Cardiac muscle cell (in vitro differentiated cells and primary cell): ENCODE measurements around the gene GPR37. TPM values are rescaled to one million over a fixed set of nuclear protein-coding genes. Genes with fewer than 3 reads are reported as not detected.

Experiments
- DNase-seq, 2 donors: peaks; one replicate each; pipeline versions ENCODE4 v3.0.0 to v3.0.0-alpha.2; 2010 to 2017; ENCODE audit warnings: low read depth in 1 of 2, low spot score in 1 of 2
- H3K27ac ChIP-seq: fragments of 200-600 bp; sonication (generic); 2 replicates; pipeline ENCODE4 v1.5.1; 2016
- H3K27me3 ChIP-seq: fragments of 200-600 bp; sonication (generic); 2 replicates; pipeline ENCODE4 v1.6.0; 2016; ENCODE audit warnings: control low read depth
- H3K36me3 ChIP-seq: fragments of 200-600 bp; sonication (generic); 2 replicates; pipeline ENCODE4 v1.5.1; 2016; ENCODE audit warnings: control low read depth
- H3K4me1 ChIP-seq: fragments of 200-600 bp; sonication (generic); 2 replicates; pipeline ENCODE4 v1.8.1; 2017; ENCODE audit warnings: low read depth, mild to moderate bottlenecking, mixed run types
- H3K4me3 ChIP-seq: fragments of 200-600 bp; sonication (generic); 2 replicates; pipeline ENCODE4 v1.5.1; 2016; ENCODE audit warnings: mild to moderate bottlenecking
- H3K9me3 ChIP-seq: fragments of 200-600 bp; sonication (generic); 2 replicates; pipeline ENCODE4 v1.5.1; 2017; ENCODE audit warnings: low read depth, mild to moderate bottlenecking, control low read depth
- polyA plus RNA-seq: library from polyadenylated mRNA; unstranded; fragments of >200 nt; fragmentation: Nextera tagmentation; extraction: Ambion mirVana; gene quantifications from 2 replicates; pipeline ENCODE4 v1.2.1, GENCODE V29; 2016
- total RNA-seq: library from RNA; depleted of rRNA; stranded (reverse); fragments of >200 nt; gene quantifications from 2 replicates; pipeline ENCODE4 v1.2.3, GENCODE V29; 2016
- TF ChIP-seq, protein P1 (sequence below): IDR thresholded peaks from 2 replicates; pipeline ENCODE4 v1.5.1; 2012; ENCODE audit warnings: low read depth, mild to moderate bottlenecking, low read length

The GPR37 gene
- total and polyA plus RNA-seq, 2 experiments from 2014 or later = 8.6 to 15.9 TPM

DNA sequence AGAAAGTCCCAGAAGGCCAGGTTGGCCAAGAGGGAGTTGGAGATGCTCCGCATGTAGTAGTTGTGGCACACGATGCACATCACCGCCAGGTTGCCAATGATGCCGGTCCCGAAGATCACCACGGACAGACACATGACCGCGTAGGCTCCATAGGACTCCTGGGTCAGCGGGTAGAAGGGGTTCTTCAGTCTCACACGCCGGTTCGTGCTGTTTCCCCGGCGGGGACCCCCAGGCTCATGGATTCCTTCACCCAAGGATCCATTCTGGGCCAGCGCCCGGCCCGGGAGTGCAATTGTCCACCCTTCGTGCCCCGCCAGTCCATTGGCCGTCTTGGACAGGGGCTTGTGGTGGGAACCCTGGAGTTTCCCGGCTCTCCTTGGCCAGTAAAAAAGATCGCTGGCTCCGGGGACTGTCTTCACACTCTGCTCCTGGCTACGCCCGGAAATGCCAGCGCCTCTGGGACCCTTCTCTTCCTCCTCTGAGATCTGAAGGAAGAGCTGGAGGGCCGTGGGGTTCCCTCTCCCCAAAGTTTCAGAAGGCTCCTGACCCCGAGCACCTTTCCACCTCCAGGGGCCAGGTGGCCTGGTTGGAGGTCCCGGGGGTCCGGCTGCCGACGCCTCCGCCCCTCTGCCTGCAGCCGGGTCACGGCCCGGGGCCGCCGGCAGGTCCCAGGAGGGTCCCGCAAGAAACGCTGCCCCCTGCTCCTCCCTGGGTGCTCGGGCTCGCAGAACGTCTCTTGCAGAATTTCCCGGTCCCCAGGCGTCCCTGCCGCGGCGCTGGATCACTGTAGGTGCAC, 1.3 kb downstream of the GPR37 start:
- DNase-seq = peak in 1 of 2 donors; percentile 5
- Histone ChIP-seq H3K27ac (no peak overlapping the region), H3K4me3 (peak overlapping the region; percentile 53), H3K36me3 (no peaks in the 10 kb centered on the region), H3K9me3 (no peaks in the 10 kb centered on the region), H3K4me1 (no peaks in the 10 kb centered on the region), H3K27me3 (peaks cover 44% of the 10 kb centered on the region)
- TF ChIP-seq, protein P1, sequence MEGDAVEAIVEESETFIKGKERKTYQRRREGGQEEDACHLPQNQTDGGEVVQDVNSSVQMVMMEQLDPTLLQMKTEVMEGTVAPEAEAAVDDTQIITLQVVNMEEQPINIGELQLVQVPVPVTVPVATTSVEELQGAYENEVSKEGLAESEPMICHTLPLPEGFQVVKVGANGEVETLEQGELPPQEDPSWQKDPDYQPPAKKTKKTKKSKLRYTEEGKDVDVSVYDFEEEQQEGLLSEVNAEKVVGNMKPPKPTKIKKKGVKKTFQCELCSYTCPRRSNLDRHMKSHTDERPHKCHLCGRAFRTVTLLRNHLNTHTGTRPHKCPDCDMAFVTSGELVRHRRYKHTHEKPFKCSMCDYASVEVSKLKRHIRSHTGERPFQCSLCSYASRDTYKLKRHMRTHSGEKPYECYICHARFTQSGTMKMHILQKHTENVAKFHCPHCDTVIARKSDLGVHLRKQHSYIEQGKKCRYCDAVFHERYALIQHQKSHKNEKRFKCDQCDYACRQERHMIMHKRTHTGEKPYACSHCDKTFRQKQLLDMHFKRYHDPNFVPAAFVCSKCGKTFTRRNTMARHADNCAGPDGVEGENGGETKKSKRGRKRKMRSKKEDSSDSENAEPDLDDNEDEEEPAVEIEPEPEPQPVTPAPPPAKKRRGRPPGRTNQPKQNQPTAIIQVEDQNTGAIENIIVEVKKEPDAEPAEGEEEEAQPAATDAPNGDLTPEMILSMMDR = no peak

DNA sequence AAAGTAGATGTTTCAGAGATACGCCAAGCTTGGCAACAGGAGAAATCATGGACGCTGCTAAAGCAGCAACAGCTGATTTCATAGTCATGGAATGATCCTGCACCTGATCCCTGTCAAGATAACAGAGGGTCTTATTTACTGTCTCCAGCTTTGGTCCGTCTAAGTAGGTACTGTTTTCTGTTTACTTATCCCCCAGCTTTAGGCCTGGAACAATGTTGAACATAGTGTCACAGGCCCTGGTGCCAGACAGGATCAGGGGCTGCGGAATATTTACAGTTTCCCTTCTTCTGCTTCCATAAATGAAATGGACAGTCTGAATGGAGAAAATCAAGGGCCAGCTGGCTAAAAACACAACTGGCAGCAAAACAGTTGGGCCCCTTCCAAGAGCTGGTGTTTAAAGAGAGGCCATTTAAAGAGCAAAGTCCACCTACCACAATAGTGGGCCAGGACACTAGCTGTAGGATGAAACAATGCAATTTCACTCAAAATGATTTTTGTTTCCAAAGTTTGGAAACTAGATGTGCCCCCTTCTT, 2.9 kb downstream of the GPR37 start:
- H3K27ac ChIP-seq = no peak overlapping the region
- no peaks in the 10 kb centered on the region for H3K4me1 ChIP-seq
- no peaks in the 10 kb centered on the region for H3K9me3 ChIP-seq
- no peak for DNase-seq
- peaks cover 44% of the 10 kb centered on the region for H3K27me3 ChIP-seq
- H3K36me3 ChIP-seq = no peaks in the 10 kb centered on the region
- TF ChIP-seq, protein P1 = no peak
- no peak overlapping the region for H3K4me3 ChIP-seq

DNA sequence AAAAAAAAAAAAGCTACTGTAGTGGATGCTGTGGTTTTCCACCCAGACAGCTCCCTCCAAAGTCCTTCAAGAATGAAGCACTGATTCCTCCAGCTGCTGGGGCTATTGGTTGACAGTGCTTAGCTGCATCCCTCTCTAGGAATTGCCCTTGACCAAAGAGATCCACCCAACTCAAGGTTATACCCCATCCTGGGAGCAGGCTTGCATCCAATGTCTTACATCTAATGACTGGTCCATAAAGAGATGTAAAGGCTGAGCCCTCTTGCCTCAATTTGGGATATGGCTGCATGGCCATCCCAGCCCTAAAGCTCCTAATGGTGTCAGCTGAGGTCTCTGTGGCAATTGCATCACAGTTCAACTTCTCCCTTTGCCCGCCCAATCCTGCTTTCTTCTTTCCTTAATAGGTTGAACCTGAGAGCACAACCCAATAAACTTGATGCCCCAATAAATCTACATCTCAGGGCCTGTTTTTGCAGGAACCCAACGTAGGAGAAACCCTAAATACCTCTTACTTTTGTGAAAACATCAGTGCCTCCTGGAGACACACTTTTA, 4.4 kb downstream of the GPR37 start:
- H3K36me3 ChIP-seq = no peaks in the 10 kb centered on the region
- H3K27me3 ChIP-seq = peaks cover 33% of the 10 kb centered on the region
- H3K4me1 ChIP-seq = no peaks in the 10 kb centered on the region
- H3K27ac ChIP-seq = no peak overlapping the region
- TF ChIP-seq, protein P1 = no peak
- no peak for DNase-seq
- no peak overlapping the region for H3K4me3 ChIP-seq
- no peaks in the 10 kb centered on the region for H3K9me3 ChIP-seq

DNA sequence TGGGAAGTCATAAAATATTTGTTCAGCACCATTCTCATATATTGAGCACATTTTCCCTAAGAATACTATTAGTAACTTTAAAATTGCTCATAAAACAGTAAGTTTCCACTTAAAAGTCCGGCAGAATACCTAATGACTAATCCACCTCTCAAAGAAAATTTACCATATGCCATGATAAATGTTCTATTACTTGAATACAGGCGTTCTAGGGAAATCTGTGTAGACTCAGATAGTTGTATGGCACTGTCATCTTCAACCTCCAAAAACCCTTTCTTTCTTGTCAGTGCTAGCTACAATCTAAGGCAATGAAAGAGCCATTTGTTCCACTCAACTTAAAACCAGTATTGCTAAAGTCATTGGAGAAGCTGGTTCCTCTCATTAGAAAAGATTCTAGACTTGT, 7.3 kb downstream of the GPR37 start:
- Histone ChIP-seq H3K4me1 (no peaks in the 10 kb centered on the region), H3K27me3 (peaks cover 7% of the 10 kb centered on the region), H3K9me3 (no peaks in the 10 kb centered on the region), H3K27ac (no peak overlapping the region), H3K36me3 (no peaks in the 10 kb centered on the region), H3K4me3 (no peak overlapping the region)
- TF ChIP-seq, protein P1 = no peak
- DNase-seq = no peak

DNA sequence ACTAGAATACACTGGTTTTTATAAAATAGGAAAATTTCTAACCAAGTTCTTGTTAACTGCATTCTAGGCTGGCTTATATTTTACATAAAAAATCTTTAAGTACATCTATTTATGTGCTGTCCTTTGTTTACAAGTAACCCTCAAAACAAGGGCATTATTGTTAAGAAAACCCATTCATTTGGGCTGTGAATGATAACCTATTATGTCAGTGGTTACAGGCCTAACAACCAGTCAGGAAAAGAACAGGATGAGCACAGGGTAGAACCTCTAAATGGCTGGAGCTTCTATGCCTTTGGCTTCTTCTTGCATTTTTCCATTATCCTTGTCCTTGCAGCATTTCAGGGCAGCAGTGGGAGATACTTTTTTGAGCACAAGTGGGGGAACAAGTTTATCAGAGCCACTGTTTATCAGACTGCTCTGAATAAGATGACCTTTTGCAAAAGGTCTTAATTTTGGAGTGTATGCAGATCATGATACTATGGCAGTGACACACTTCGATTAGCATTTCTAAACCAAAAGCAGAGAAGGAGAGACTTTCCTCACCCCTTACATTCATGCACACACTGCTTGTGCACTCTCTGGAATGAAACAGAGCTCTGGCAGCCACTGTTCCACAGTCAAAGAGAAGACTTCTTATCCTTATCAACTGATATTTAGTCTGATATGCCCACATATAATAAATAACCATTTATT, 10.9 kb downstream of the GPR37 start:
- Histone ChIP-seq H3K36me3 (no peaks in the 10 kb centered on the region), H3K4me1 (no peaks in the 10 kb centered on the region), H3K27me3 (peaks cover 6% of the 10 kb centered on the region), H3K27ac (no peak overlapping the region), H3K4me3 (no peak overlapping the region), H3K9me3 (no peaks in the 10 kb centered on the region)
- no peak for DNase-seq
- TF ChIP-seq, protein P1 = no peak
